HepG2 (cell line): ENCODE data around the gene RPS19BP1. TPM values are rescaled to one million over a fixed set of nuclear protein-coding genes. Genes with fewer than 3 reads are reported as not detected.

Experiments
- AKAP8 ChIP-seq: sonication (generic); formaldehyde crosslinking; IDR thresholded peaks from 2 replicates; pipeline ENCODE4 v1.5.1; 2020; ENCODE audit warnings: mild to moderate bottlenecking, missing genetic modification reagents
- ARID5B ChIP-seq: IDR thresholded peaks from 2 replicates; pipeline ENCODE4 v1.4.0; 2020; ENCODE audit warnings: mild to moderate bottlenecking, missing genetic modification reagents
- EP300 ChIP-seq, 3 experiments: sonication (generic) in 1 of 3; formaldehyde crosslinking in 1 of 3; IDR thresholded peaks; 2 replicates each; pipeline versions ENCODE4 v1.5.1 to v1.6.1; 2011 to 2020; ENCODE audit warnings: low read depth in 2 of 3, low read length in 2 of 3, borderline replicate concordance in 1 of 3, improper control_type of control experiment in 1 of 3, mild to moderate bottlenecking in 1 of 3, missing genetic modification reagents in 1 of 3, moderate library complexity in 1 of 3
- HHEX ChIP-seq: IDR thresholded peaks from 2 replicates; pipeline ENCODE4 v1.6.1; 2016; ENCODE audit warnings: control low read depth
- HNF4G ChIP-seq, 2 experiments: sonication (generic) in 1 of 2; formaldehyde crosslinking in 1 of 2; IDR thresholded peaks; 2 replicates each; pipeline versions ENCODE4 v1.4.0 to v1.6.1; 2011 to 2020; ENCODE audit warnings: borderline replicate concordance in 2 of 2, low read depth in 2 of 2, mild to moderate bottlenecking in 2 of 2, low read length in 1 of 2, missing genetic modification reagents in 1 of 2, moderate library complexity in 1 of 2
- HOMEZ ChIP-seq: IDR thresholded peaks from 2 replicates; pipeline ENCODE4 v1.6.1; 2016; ENCODE audit warnings: low read depth
- IRF2 ChIP-seq: IDR thresholded peaks from 2 replicates; pipeline ENCODE4 v1.6.1; 2018; ENCODE audit warnings: missing genetic modification reagents, missing compliant biosample characterization
- KMT2A ChIP-seq: sonication (generic); formaldehyde crosslinking; IDR thresholded peaks from 2 replicates; pipeline ENCODE4 v1.4.0; 2020; ENCODE audit warnings: missing genetic modification reagents
- NR1H2 ChIP-seq: sonication (generic); formaldehyde crosslinking; IDR thresholded peaks from 2 replicates; pipeline ENCODE4 v1.8.1; 2022; ENCODE audit warnings: low read depth, missing genetic modification reagents, borderline replicate concordance
- NR2F6 ChIP-seq, 2 experiments: IDR thresholded peaks; 2 replicates each; pipeline ENCODE4 v1.6.1; 2016; ENCODE audit warnings: antibody characterized with exemption in 1 of 2, mild to moderate bottlenecking in 1 of 2
- POGZ ChIP-seq: sonication (generic); formaldehyde crosslinking; IDR thresholded peaks from 2 replicates; pipeline ENCODE4 v1.4.0; 2020; ENCODE audit warnings: mild to moderate bottlenecking, missing genetic modification reagents
- PTBP1 ChIP-seq: fragments of 200-400 bp; formaldehyde crosslinking; IDR thresholded peaks from 2 replicates; pipeline ENCODE4 v1.6.1; 2018; ENCODE audit warnings: low read length, low read depth; ENCODE audit not compliant: poor library complexity, severe bottlenecking
- REL ChIP-seq: sonication (generic); formaldehyde crosslinking; conservative IDR thresholded peaks from 2 replicates; pipeline ENCODE4 v1.8.0; 2022; ENCODE audit warnings: mild to moderate bottlenecking, missing genetic modification reagents, moderate library complexity
- TERF1 ChIP-seq: sonication (generic); formaldehyde crosslinking; IDR thresholded peaks from 2 replicates; pipeline ENCODE4 v1.8.0; 2022; ENCODE audit warnings: mild to moderate bottlenecking, missing genetic modification reagents, moderate library complexity
- THRA ChIP-seq: sonication (generic); formaldehyde crosslinking; IDR thresholded peaks from 2 replicates; pipeline ENCODE4 v1.4.0; 2020; ENCODE audit warnings: missing genetic modification reagents, borderline replicate concordance
- polyA plus RNA-seq, 8 experiments: library from polyadenylated mRNA; depleted of rRNA in 3 of 8; stranded (reverse) in 7 of 8; unstranded in 1 of 8; fragments of >200 nt; fragmentation: Illumina TruSeq in 4 of 8; extraction: Trizol in 4 of 8; gene quantifications; 2 replicates each; pipeline versions ENCODE4 v1.2.1 to v1.2.3, GENCODE V29; 2011 to 2016; ENCODE audit warnings: low read depth in 4 of 8, missing spikeins in 1 of 8, mixed read lengths in 1 of 8; ENCODE audit not compliant: insufficient read depth in 1 of 8
- total RNA-seq, 5 experiments: library from RNA; depleted of rRNA; stranded (reverse); fragments of >200 nt; fragmentation: Illumina TruSeq; extraction: Trizol; gene quantifications; 2 replicates each; pipeline ENCODE4 v1.2.3, GENCODE V29; 2016; ENCODE audit warnings: low read depth in 1 of 5
- TF ChIP-seq, protein P1 (sequence below): sonication (generic); formaldehyde crosslinking; IDR thresholded peaks from 2 replicates; pipeline ENCODE4 v1.8.0; 2023; ENCODE audit warnings: mild to moderate bottlenecking, missing genetic modification reagents
- TF ChIP-seq, protein P2 (sequence below): sonication (generic); formaldehyde crosslinking; IDR thresholded peaks from 2 replicates; pipeline ENCODE4 v1.5.1; 2020; ENCODE audit warnings: missing genetic modification reagents, mild to moderate bottlenecking, borderline replicate concordance

RPS19BP1 gene
- total and polyA plus RNA-seq, 2 of the 13 experiments (the other 11 are each of a cell fraction or from before 2014, with no cell fraction given) = 44.3 to 81.3 TPM

DNA sequence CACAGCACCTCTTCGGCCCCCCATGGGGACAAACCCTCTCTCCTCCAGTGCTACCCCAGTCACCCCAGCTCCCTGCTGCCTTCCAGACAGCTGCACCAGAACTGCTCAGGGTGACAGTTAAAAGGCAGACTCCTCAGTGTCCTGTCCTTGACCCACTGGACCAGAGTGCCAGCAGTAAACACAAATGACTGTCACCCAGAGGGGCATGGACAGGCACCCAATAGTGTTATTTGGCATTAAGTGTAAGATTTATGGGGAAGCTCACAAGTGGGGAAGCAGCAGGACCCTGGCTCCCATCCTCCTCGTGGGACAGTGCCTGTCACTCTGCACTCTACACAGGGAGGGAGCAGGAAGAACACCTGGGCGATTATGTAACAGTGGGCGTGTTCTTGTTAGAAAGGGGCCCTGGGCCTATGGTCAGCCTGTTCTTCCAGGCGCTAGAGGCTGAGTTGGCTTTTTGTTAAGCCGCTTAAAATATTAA, 5.0 kb downstream of the RPS19BP1 start (continued):
- TF ChIP-seq HNF4G (IDR thresholded peaks at IDR 0.05; ENCODE audit: borderline replicate concordance, low read depth, low read length) (no peak), HNF4G (CRISPR knock-in tag; IDR thresholded peaks at IDR 0.05; ENCODE audit: borderline replicate concordance, low read depth) (no peak), TERF1 (no peak), NR1H2 (CRISPR knock-in tag) (no peak), REL (no peak), PTBP1 (no peak), NR2F6 (IDR thresholded peaks at IDR 0.05) (peak; percentile 38), NR2F6 (CRISPR knock-in tag; IDR thresholded peaks at IDR 0.05) (no peak; the same call in 1 of the 2 replicates), POGZ (CRISPR knock-in tag) (no peak), EP300 (IDR thresholded peaks at IDR 0.05; ENCODE audit: low read depth in 2 of 2, low read length in 2 of 2) (no peak), EP300 (CRISPR knock-in tag; IDR thresholded peaks at IDR 0.05; ENCODE audit: borderline replicate concordance) (no peak), HHEX (no peak), IRF2 (CRISPR knock-in tag) (no peak), HOMEZ (CRISPR knock-in tag) (no peak), AKAP8 (CRISPR knock-in tag) (peak; percentile 68; the same call in 1 of the 2 replicates), THRA (CRISPR knock-in tag) (peak; percentile 20; the same call in 1 of the 2 replicates), ARID5B (CRISPR knock-in tag) (peak; percentile 19; the same call in 1 of the 2 replicates), KMT2A (CRISPR knock-in tag) (no peak)
- TF ChIP-seq, protein P1, sequence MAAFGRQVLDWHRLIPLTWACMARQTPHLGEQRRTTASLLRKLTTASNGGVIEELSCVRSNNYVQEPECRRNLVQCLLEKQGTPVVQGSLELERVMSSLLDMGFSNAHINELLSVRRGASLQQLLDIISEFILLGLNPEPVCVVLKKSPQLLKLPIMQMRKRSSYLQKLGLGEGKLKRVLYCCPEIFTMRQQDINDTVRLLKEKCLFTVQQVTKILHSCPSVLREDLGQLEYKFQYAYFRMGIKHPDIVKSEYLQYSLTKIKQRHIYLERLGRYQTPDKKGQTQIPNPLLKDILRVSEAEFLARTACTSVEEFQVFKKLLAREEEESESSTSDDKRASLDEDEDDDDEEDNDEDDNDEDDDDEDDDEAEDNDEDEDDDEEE = peak; percentile 30; the same call in 1 of the 2 replicates
- TF ChIP-seq, protein P2, sequence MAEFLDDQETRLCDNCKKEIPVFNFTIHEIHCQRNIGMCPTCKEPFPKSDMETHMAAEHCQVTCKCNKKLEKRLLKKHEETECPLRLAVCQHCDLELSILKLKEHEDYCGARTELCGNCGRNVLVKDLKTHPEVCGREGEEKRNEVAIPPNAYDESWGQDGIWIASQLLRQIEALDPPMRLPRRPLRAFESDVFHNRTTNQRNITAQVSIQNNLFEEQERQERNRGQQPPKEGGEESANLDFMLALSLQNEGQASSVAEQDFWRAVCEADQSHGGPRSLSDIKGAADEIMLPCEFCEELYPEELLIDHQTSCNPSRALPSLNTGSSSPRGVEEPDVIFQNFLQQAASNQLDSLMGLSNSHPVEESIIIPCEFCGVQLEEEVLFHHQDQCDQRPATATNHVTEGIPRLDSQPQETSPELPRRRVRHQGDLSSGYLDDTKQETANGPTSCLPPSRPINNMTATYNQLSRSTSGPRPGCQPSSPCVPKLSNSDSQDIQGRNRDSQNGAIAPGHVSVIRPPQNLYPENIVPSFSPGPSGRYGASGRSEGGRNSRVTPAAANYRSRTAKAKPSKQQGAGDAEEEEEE = no peak
